ENCODE data around the gene GJD2. TPM values are rescaled to one million over a fixed set of nuclear protein-coding genes. Genes with fewer than 3 reads are reported as not detected.

GJD2 gene
- total and polyA plus RNA-seq, 2 donors (not counting 1 experiment from before 2014, with no cell fraction given) = not detected

GRCh38 chr15:34783991-34784390, 29.2 kb upstream of the GJD2 start:
- Histone ChIP-seq H3K36me3 (ENCODE audit: control insufficient read depth, insufficient read depth, low read length) (no peaks in the 10 kb centered on the region), H3K4me1 (ENCODE audit: control insufficient read depth, extremely low read depth, insufficient read depth, low read length) (no peaks in the 10 kb centered on the region), H3K9ac (ENCODE audit: insufficient read depth, low read length) (no peak overlapping the region)

GRCh38 chr15:34783431-34783830, 28.6 kb upstream of the GJD2 start:
- no peaks in the 10 kb centered on the region for H3K36me3 ChIP-seq (ENCODE audit: control insufficient read depth, insufficient read depth, low read length)
- H3K4me3 ChIP-seq (replicated peaks in 1 of 4; ENCODE audit: control extremely low read depth in 1 of 4, insufficient read depth in 1 of 4, low read depth in 3 of 4, low read length in 4 of 4) = no peak overlapping the region
- no peaks in the 10 kb centered on the region for H3K79me2 ChIP-seq (ENCODE audit: control insufficient read depth, insufficient read depth, low read length)
- no peak for DNase-seq (ENCODE audit: low read depth in 2 of 2)
- H3K9me3 ChIP-seq (ENCODE audit: control insufficient read depth, insufficient read depth, low read depth, low read length) = no peaks in the 10 kb centered on the region
- no peaks in the 10 kb centered on the region for H3K4me1 ChIP-seq (ENCODE audit: control insufficient read depth, extremely low read depth, insufficient read depth, low read length)
- no peak for TF ChIP-seq EZH2 (IDR thresholded peaks at IDR 0.05; ENCODE audit: low read length, missing control alignments)
- TF ChIP-seq, protein P1, sequence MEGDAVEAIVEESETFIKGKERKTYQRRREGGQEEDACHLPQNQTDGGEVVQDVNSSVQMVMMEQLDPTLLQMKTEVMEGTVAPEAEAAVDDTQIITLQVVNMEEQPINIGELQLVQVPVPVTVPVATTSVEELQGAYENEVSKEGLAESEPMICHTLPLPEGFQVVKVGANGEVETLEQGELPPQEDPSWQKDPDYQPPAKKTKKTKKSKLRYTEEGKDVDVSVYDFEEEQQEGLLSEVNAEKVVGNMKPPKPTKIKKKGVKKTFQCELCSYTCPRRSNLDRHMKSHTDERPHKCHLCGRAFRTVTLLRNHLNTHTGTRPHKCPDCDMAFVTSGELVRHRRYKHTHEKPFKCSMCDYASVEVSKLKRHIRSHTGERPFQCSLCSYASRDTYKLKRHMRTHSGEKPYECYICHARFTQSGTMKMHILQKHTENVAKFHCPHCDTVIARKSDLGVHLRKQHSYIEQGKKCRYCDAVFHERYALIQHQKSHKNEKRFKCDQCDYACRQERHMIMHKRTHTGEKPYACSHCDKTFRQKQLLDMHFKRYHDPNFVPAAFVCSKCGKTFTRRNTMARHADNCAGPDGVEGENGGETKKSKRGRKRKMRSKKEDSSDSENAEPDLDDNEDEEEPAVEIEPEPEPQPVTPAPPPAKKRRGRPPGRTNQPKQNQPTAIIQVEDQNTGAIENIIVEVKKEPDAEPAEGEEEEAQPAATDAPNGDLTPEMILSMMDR (conservative IDR thresholded peaks at IDR 0.05 in 1 of 2, IDR thresholded peaks at IDR 0.05 in 1 of 2; ENCODE audit: low read depth in 1 of 2, low read length in 2 of 2) = no peak
- no peak overlapping the region for H3K9ac ChIP-seq (ENCODE audit: insufficient read depth, low read length)
- no peak overlapping the region for H3K4me2 ChIP-seq (ENCODE audit: extremely low read depth, insufficient read depth, low read length)
- no peak overlapping the region for H3K27ac ChIP-seq (ENCODE audit: insufficient read depth, low read length)
- no peaks in the 10 kb centered on the region for H4K20me1 ChIP-seq (ENCODE audit: control insufficient read depth, extremely low read depth, insufficient read depth, low read length)
- H3K27me3 ChIP-seq (ENCODE audit: control insufficient read depth, insufficient read depth, low read length) = peaks cover 5% of the 10 kb centered on the region
- H2AFZ ChIP-seq (ENCODE audit: low read length) = no peak overlapping the region

More at GRCh38 chr15:34783991-34784390, 29.2 kb upstream of the GJD2 start:
- no peaks in the 10 kb centered on the region for H3K79me2 ChIP-seq (ENCODE audit: control insufficient read depth, insufficient read depth, low read length)
- H3K27me3 ChIP-seq (ENCODE audit: control insufficient read depth, insufficient read depth, low read length) = peaks cover 5% of the 10 kb centered on the region
- DNase-seq (ENCODE audit: low read depth in 2 of 2) = no peak
- TF ChIP-seq, protein P1 (conservative IDR thresholded peaks at IDR 0.05 in 1 of 2, IDR thresholded peaks at IDR 0.05 in 1 of 2; ENCODE audit: low read depth in 1 of 2, low read length in 2 of 2) = no peak
- no peak for TF ChIP-seq EZH2 (IDR thresholded peaks at IDR 0.05; ENCODE audit: low read length, missing control alignments)
- H3K4me2 ChIP-seq (ENCODE audit: extremely low read depth, insufficient read depth, low read length) = no peak overlapping the region
- no peaks in the 10 kb centered on the region for H4K20me1 ChIP-seq (ENCODE audit: control insufficient read depth, extremely low read depth, insufficient read depth, low read length)
- no peak overlapping the region for H2AFZ ChIP-seq (ENCODE audit: low read length)
- H3K4me3 ChIP-seq (replicated peaks in 1 of 4; ENCODE audit: control extremely low read depth in 1 of 4, insufficient read depth in 1 of 4, low read depth in 3 of 4, low read length in 4 of 4) = no peak overlapping the region
- H3K27ac ChIP-seq (ENCODE audit: insufficient read depth, low read length) = no peak overlapping the region
- no peaks in the 10 kb centered on the region for H3K9me3 ChIP-seq (ENCODE audit: control insufficient read depth, insufficient read depth, low read depth, low read length)

- Histone ChIP-seq H3K9ac (ENCODE audit: insufficient read depth, low read length) (no peak overlapping the region), H4K20me1 (ENCODE audit: control insufficient read depth, extremely low read depth, insufficient read depth, low read length) (no peaks in the 10 kb centered on the region)
- no peak for TF ChIP-seq EZH2 (IDR thresholded peaks at IDR 0.05; ENCODE audit: low read length, missing control alignments)
Measured at GRCh38 chr15:34782901-34783300, 28.1 kb upstream of the GJD2 start.

More at GRCh38 chr15:34782901-34783300, 28.1 kb upstream of the GJD2 start:
- H3K27ac ChIP-seq (ENCODE audit: insufficient read depth, low read length) = no peak overlapping the region
- H3K36me3 ChIP-seq (ENCODE audit: control insufficient read depth, insufficient read depth, low read length) = no peaks in the 10 kb centered on the region
- no peak overlapping the region for H3K4me3 ChIP-seq (replicated peaks in 1 of 4; ENCODE audit: control extremely low read depth in 1 of 4, insufficient read depth in 1 of 4, low read depth in 3 of 4, low read length in 4 of 4)
- no peak overlapping the region for H3K4me2 ChIP-seq (ENCODE audit: extremely low read depth, insufficient read depth, low read length)
- peaks cover 5% of the 10 kb centered on the region for H3K27me3 ChIP-seq (ENCODE audit: control insufficient read depth, insufficient read depth, low read length)
- H3K79me2 ChIP-seq (ENCODE audit: control insufficient read depth, insufficient read depth, low read length) = no peaks in the 10 kb centered on the region
- no peak for DNase-seq (ENCODE audit: low read depth in 2 of 2)
- no peak overlapping the region for H2AFZ ChIP-seq (ENCODE audit: low read length)
- no peaks in the 10 kb centered on the region for H3K9me3 ChIP-seq (ENCODE audit: control insufficient read depth, insufficient read depth, low read depth, low read length)
- H3K4me1 ChIP-seq (ENCODE audit: control insufficient read depth, extremely low read depth, insufficient read depth, low read length) = no peaks in the 10 kb centered on the region
